Osteoblast (primary cell): ENCODE data around the gene OAS3. TPM values are rescaled to one million over a fixed set of nuclear protein-coding genes. Genes with fewer than 3 reads are reported as not detected.

ENCODE experiments used
- DNase-seq: peaks from one replicate; pipeline ENCODE4 v3.0.0; 2011; ENCODE audit warnings: low spot score, mixed read lengths; ENCODE audit not compliant: insufficient read length; ENCODE audit errors: missing footprints
- H2AFZ ChIP-seq: 2 replicates; pipeline ENCODE4 v1.6.0; 2011; ENCODE audit warnings: mild to moderate bottlenecking, low read length
- H3K27ac ChIP-seq: 2 replicates; pipeline ENCODE4 v1.5.1; 2011; ENCODE audit warnings: mild to moderate bottlenecking, low read depth, low read length, moderate library complexity
- H3K27me3 ChIP-seq: 2 replicates; pipeline ENCODE4 v1.6.0; 2012; ENCODE audit warnings: mild to moderate bottlenecking, control low read depth, inconsistent platforms, low read length, moderate library complexity; ENCODE audit not compliant: insufficient read depth
- H3K36me3 ChIP-seq: 2 replicates; pipeline ENCODE4 v1.5.1; 2011; ENCODE audit warnings: mild to moderate bottlenecking, low read length, control low read depth, moderate library complexity; ENCODE audit not compliant: insufficient read depth
- H3K4me1 ChIP-seq: 2 replicates; pipeline ENCODE4 v1.5.1; 2011; ENCODE audit warnings: mild to moderate bottlenecking, low read length, control low read depth, moderate library complexity; ENCODE audit not compliant: insufficient read depth
- H3K4me2 ChIP-seq: 2 replicates; pipeline ENCODE4 v1.6.0; 2011; ENCODE audit warnings: mild to moderate bottlenecking, low read length; ENCODE audit not compliant: insufficient read depth
- H3K4me3 ChIP-seq: fragments of 200-600 bp; sonication (generic); 3 replicates; pipeline ENCODE4 v1.5.1; 2012; ENCODE audit warnings: mild to moderate bottlenecking, low read length, inconsistent platforms; ENCODE audit not compliant: insufficient read depth
- H3K79me2 ChIP-seq: 2 replicates; pipeline ENCODE4 v1.6.0; 2012; ENCODE audit warnings: mild to moderate bottlenecking, low read length, control low read depth, inconsistent platforms; ENCODE audit not compliant: insufficient read depth
- H3K9me3 ChIP-seq: 2 replicates; pipeline ENCODE4 v1.5.1; 2011; ENCODE audit warnings: low read depth, low read length, control low read depth
- H4K20me1 ChIP-seq: 2 replicates; pipeline ENCODE4 v1.6.0; 2012; ENCODE audit warnings: mild to moderate bottlenecking, low read length, control low read depth; ENCODE audit not compliant: insufficient read depth
- total RNA-seq: library from RNA; depleted of rRNA; stranded (reverse); fragments of >200 nt; gene quantifications from 2 replicates; pipeline ENCODE4 v1.2.3, GENCODE V29; 2012
- TF ChIP-seq, protein P1 (sequence below): IDR thresholded peaks from 2 replicates; pipeline ENCODE4 v1.5.1; 2011; ENCODE audit warnings: mild to moderate bottlenecking, low read depth, low read length, moderate library complexity; ENCODE audit errors: extremely low read depth

The OAS3 gene
- total RNA-seq, 1 donor: 6.9 TPM

DNA sequence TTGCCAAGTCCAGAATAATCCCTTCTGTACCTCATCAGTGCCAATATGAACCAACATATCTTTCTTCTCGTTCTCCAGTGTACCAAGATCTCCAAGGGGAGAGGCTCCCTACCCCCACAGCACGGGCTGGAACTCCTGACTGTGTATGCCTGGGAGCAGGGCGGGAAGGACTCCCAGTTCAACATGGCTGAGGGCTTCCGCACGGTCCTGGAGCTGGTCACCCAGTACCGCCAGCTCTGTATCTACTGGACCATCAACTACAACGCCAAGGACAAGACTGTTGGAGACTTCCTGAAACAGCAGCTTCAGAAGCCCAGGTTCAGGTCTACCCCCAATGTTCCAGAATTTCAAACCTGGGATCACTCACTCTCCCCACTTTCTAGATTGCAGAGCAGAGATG is 29.6 kb downstream of the OAS3 start:
- H3K4me1 ChIP-seq: no peaks in the 10 kb centered on the region
- H3K27ac ChIP-seq: no peak overlapping the region
- H4K20me1 ChIP-seq: no peaks in the 10 kb centered on the region
- H3K9me3 ChIP-seq: no peaks in the 10 kb centered on the region
- no peak for DNase-seq
- TF ChIP-seq, protein P1, sequence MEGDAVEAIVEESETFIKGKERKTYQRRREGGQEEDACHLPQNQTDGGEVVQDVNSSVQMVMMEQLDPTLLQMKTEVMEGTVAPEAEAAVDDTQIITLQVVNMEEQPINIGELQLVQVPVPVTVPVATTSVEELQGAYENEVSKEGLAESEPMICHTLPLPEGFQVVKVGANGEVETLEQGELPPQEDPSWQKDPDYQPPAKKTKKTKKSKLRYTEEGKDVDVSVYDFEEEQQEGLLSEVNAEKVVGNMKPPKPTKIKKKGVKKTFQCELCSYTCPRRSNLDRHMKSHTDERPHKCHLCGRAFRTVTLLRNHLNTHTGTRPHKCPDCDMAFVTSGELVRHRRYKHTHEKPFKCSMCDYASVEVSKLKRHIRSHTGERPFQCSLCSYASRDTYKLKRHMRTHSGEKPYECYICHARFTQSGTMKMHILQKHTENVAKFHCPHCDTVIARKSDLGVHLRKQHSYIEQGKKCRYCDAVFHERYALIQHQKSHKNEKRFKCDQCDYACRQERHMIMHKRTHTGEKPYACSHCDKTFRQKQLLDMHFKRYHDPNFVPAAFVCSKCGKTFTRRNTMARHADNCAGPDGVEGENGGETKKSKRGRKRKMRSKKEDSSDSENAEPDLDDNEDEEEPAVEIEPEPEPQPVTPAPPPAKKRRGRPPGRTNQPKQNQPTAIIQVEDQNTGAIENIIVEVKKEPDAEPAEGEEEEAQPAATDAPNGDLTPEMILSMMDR: no peak
- H3K4me3 ChIP-seq: no peak overlapping the region
- no peak overlapping the region for H3K4me2 ChIP-seq
- no peaks in the 10 kb centered on the region for H3K27me3 ChIP-seq
- no peak overlapping the region for H2AFZ ChIP-seq
- H3K36me3 ChIP-seq: no peaks in the 10 kb centered on the region
- no peaks in the 10 kb centered on the region for H3K79me2 ChIP-seq

- H3K27me3 ChIP-seq: no peaks in the 10 kb centered on the region
- DNase-seq: no peak
- H3K36me3 ChIP-seq: no peaks in the 10 kb centered on the region
- H3K27ac ChIP-seq: no peak overlapping the region
- TF ChIP-seq, protein P1: no peak
- H3K4me1 ChIP-seq: no peaks in the 10 kb centered on the region
- no peak overlapping the region for H2AFZ ChIP-seq
- H3K79me2 ChIP-seq: no peaks in the 10 kb centered on the region
- no peaks in the 10 kb centered on the region for H4K20me1 ChIP-seq
- H3K4me3 ChIP-seq: no peak overlapping the region
- H3K9me3 ChIP-seq: no peaks in the 10 kb centered on the region
- H3K4me2 ChIP-seq: no peak overlapping the region
Observed at GRCh38 chr12:112969547-112970306, 31.5 kb downstream of the OAS3 start.

- no peaks in the 10 kb centered on the region for H3K36me3 ChIP-seq
- no peak overlapping the region for H2AFZ ChIP-seq
- TF ChIP-seq, protein P1: no peak
- no peaks in the 10 kb centered on the region for H3K9me3 ChIP-seq
- no peak overlapping the region for H3K4me2 ChIP-seq
- H4K20me1 ChIP-seq: no peaks in the 10 kb centered on the region
- H3K27me3 ChIP-seq: no peaks in the 10 kb centered on the region
- H3K79me2 ChIP-seq: no peaks in the 10 kb centered on the region
- no peak for DNase-seq
- H3K4me1 ChIP-seq: no peaks in the 10 kb centered on the region
- no peak overlapping the region for H3K27ac ChIP-seq
- no peak overlapping the region for H3K4me3 ChIP-seq
Observed at GRCh38 chr12:112970391-112970790, 32.1 kb downstream of the OAS3 start.

GRCh38 chr12:112971248-112971647 is 33.0 kb downstream of the OAS3 start:
- H3K4me1 ChIP-seq: no peaks in the 10 kb centered on the region
- H4K20me1 ChIP-seq: no peaks in the 10 kb centered on the region
- no peaks in the 10 kb centered on the region for H3K9me3 ChIP-seq
- TF ChIP-seq, protein P1: no peak
- H3K79me2 ChIP-seq: no peaks in the 10 kb centered on the region
- no peaks in the 10 kb centered on the region for H3K27me3 ChIP-seq
- no peak for DNase-seq
- H3K4me3 ChIP-seq: no peak overlapping the region
- no peak overlapping the region for H3K4me2 ChIP-seq
- no peak overlapping the region for H2AFZ ChIP-seq
- H3K36me3 ChIP-seq: no peaks in the 10 kb centered on the region
- H3K27ac ChIP-seq: no peak overlapping the region
